Subcutaneous abdominal adipose tissue (tissue), 5 donors: ENCODE results near the gene DNAJC1.
"Not testable (repeated sequence)": the region's sequence is repeated elsewhere in the genome, so short reads cannot be mapped to it uniquely, and the experiment has no call there.

Experiments used
- H3K27ac ChIP-seq: one replicate; pipeline ENCODE4 v1.7.0; 2013; ENCODE audit warnings: low read depth, mild to moderate bottlenecking, inconsistent platforms, low read length, moderate library complexity
- H3K27me3 ChIP-seq, 5 donors: one replicate each; pipeline ENCODE4 v1.7.0; 2013; ENCODE audit warnings: low read length in 5 of 5, inconsistent platforms in 1 of 5; ENCODE audit not compliant: control insufficient read depth in 5 of 5, insufficient read depth in 4 of 5
- H3K36me3 ChIP-seq, 5 donors: one replicate each; pipeline ENCODE4 v1.7.0; 2013; ENCODE audit warnings: low read length in 5 of 5; ENCODE audit not compliant: control insufficient read depth in 5 of 5, insufficient read depth in 5 of 5
- H3K4me1 ChIP-seq, 5 donors: one replicate each; pipeline ENCODE4 v1.7.0; 2013; ENCODE audit warnings: low read length in 5 of 5, mild to moderate bottlenecking in 3 of 5, moderate library complexity in 1 of 5; ENCODE audit not compliant: control insufficient read depth in 5 of 5, insufficient read depth in 5 of 5
- H3K4me3 ChIP-seq, 5 donors: one replicate each; pipeline ENCODE4 v1.7.0; 2013; ENCODE audit warnings: low read length in 5 of 5, low read depth in 1 of 5
- H3K9ac ChIP-seq, 5 donors: one replicate each; pipeline ENCODE4 v1.7.0; 2013; ENCODE audit warnings: low read length in 5 of 5, mild to moderate bottlenecking in 4 of 5, moderate library complexity in 3 of 5
- H3K9me3 ChIP-seq, 5 donors: one replicate each; pipeline ENCODE4 v1.7.0; 2013; ENCODE audit warnings: low read length in 5 of 5; ENCODE audit not compliant: control insufficient read depth in 5 of 5
- donor health status: healthy.
- donor health status: healthy.
- donor health status: healthy.
- donor health status: healthy.
- donor health status: healthy.

DNAJC1 gene

DNA sequence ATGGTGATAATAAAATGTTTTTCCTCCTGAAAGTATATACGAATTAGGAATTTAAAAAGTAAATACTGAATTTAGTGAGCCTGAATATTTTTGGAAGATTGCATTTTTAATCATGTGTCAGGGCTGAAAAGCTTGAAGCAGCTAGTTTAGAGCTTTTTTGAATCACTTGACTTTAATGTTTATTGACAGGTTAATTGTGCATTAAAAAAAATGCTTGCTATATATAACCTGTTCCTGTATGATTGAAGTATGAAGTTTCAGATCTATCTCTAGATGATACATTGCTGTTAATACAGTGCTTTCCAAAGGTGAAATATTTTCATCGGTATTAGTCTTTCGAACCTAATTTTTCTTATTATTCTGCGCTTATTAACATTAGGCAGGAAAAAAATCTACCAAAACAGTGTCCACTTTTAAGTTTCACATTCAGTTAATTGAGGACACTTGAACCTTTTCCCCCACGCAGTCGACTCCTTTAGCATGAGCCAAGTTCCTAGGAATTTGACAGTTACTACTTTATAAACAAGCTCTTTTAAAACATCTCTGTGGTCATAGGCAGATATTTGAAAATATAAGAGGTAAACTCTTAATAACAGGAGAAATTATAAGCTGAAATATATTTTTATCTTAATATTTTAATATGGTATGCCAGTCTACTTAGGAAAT, 282.4 kb downstream of the DNAJC1 start:
- peaks cover 0 to 15% (median 13%) of the 10 kb centered on the region in 5 donors for H3K4me1 ChIP-seq
- no peak overlapping the region for H3K27ac ChIP-seq
- H3K9me3 ChIP-seq, result no peaks in the 10 kb centered on the region
- H3K27me3 ChIP-seq, result no peaks in the 10 kb centered on the region
- no peak overlapping the region for H3K9ac ChIP-seq
- no peak overlapping the region for H3K4me3 ChIP-seq
- H3K36me3 ChIP-seq, result peaks cover 2 to 8% (median 7%) of the 10 kb centered on the region in 5 donors

DNA sequence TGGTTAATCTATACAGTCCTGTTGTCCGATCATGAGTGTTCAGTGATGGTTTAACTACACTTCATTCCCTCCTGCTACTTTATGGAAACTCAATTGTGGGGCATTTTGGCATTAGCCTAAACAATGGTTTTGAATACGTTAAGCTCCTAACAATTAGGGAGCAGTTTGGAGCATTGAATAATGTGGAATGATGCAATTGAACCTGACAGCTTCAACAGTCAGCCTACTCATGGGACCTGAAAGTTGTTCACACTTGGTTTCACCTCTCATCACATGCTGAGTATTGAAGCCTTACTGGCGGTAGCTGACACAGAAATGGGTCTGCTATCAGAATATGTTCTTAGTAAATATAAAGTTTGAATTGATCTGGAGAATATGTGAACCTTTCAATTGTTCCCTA, 283.4 kb downstream of the DNAJC1 start:
- H3K27ac ChIP-seq, result no peak overlapping the region
- no peak overlapping the region for H3K9ac ChIP-seq
- no peak overlapping the region for H3K4me3 ChIP-seq
- H3K27me3 ChIP-seq, result no peaks in the 10 kb centered on the region
- peaks cover 0 to 12% (median 10%) of the 10 kb centered on the region in 5 donors for H3K4me1 ChIP-seq
- H3K9me3 ChIP-seq, result no peaks in the 10 kb centered on the region
- peaks cover 7 to 16% (median 12%) of the 10 kb centered on the region in 5 donors for H3K36me3 ChIP-seq

- H3K9me3 ChIP-seq, result no peaks in the 10 kb centered on the region
- H3K4me3 ChIP-seq, result no peak overlapping the region
- no peak overlapping the region for H3K9ac ChIP-seq
- H3K4me1 ChIP-seq, result peaks cover 0 to 6% (median 4%) of the 10 kb centered on the region in 5 donors
- peaks cover 9 to 22% (median 16%) of the 10 kb centered on the region in 5 donors for H3K36me3 ChIP-seq
- no peak overlapping the region for H3K27ac ChIP-seq
- H3K27me3 ChIP-seq, result no peaks in the 10 kb centered on the region
Measured at GRCh38 chr10:21719502-21719901, 284.0 kb downstream of the DNAJC1 start.

- H3K4me3 ChIP-seq, H3K9me3 ChIP-seq, H3K9ac ChIP-seq, H3K4me1 ChIP-seq, H3K27me3 ChIP-seq, H3K27ac ChIP-seq: not testable (repeated sequence)
- peaks cover 13 to 30% (median 21%) of the 10 kb centered on the region in 5 donors for H3K36me3 ChIP-seq
Measured at GRCh38 chr10:21717437-21718054, 286.0 kb downstream of the DNAJC1 start.

- peaks cover 15 to 30% (median 21%) of the 10 kb centered on the region in 5 donors for H3K36me3 ChIP-seq
- no peaks in the 10 kb centered on the region for H3K27me3 ChIP-seq
- no peaks in the 10 kb centered on the region for H3K9me3 ChIP-seq
- no peaks in the 10 kb centered on the region for H3K4me1 ChIP-seq
- no peak overlapping the region for H3K9ac ChIP-seq
- no peak overlapping the region for H3K27ac ChIP-seq
- no peak overlapping the region for H3K4me3 ChIP-seq
Measured at GRCh38 chr10:21715531-21716195, 287.9 kb downstream of the DNAJC1 start.

- H3K9ac ChIP-seq, result no peak overlapping the region
- peaks cover 0 to 1% (median 0%) of the 10 kb centered on the region in 5 donors for H3K4me1 ChIP-seq
- H3K27me3 ChIP-seq, result no peaks in the 10 kb centered on the region
- peaks cover 12 to 23% (median 22%) of the 10 kb centered on the region in 5 donors for H3K36me3 ChIP-seq
- H3K9me3 ChIP-seq, result no peaks in the 10 kb centered on the region
- H3K27ac ChIP-seq, result no peak overlapping the region
- no peak overlapping the region for H3K4me3 ChIP-seq
Measured at GRCh38 chr10:21712975-21713374, 290.6 kb downstream of the DNAJC1 start.

DNA sequence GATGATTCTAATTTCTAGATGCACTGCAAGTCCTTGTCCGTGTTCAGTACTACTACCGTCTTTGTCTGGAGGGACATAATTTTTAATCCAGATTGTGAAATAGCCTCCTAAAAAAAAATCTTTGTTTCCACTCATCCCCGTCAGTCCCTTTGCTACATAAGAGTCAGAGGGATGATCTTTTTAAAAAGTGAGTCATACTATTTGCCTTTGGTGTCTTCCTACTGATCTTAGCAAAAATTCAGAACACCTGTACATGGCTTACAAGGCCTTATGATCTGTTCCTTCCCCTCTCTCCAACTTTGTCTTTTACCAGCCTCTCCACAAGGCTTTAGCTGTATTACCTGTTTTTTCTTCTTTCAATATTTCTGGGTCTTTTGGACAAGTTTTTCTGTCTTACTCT, 296.0 kb downstream of the DNAJC1 start:
- no peaks in the 10 kb centered on the region for H3K27me3 ChIP-seq
- H3K4me3 ChIP-seq, result no peak overlapping the region
- peaks cover 0 to 1% (median 0%) of the 10 kb centered on the region in 5 donors for H3K4me1 ChIP-seq
- H3K9me3 ChIP-seq, result no peaks in the 10 kb centered on the region
- peaks cover 3 to 12% (median 8%) of the 10 kb centered on the region in 5 donors for H3K36me3 ChIP-seq
- H3K9ac ChIP-seq, result no peak overlapping the region
- no peak overlapping the region for H3K27ac ChIP-seq
